ENCODE results near the gene AXIN1.

Gene AXIN1

DNA sequence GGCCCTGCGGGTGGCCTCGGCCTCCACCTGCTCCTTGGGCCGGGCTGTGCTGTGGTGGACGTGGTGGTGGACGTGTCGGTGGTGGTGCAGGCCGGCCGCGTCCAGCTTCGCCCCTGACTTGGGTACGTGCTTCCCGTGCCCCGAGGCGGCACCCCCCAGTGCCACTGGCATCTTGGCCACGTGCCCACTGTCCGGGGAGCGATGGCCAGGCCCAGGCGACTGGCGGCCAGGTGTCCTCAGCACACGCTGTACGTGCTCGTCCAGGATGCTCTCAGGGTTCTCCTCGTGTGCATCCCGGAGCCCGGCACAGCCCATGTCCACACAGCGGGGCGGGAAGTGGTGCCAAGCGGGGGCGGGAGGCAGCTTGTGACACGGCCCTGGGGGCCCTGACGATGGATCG lies 54.7 kb downstream of the AXIN1 start:
- DNase-seq: no peak

GRCh38 chr16:296806-297510 lies 55.6 kb downstream of the AXIN1 start:
- no peak for DNase-seq

DNA sequence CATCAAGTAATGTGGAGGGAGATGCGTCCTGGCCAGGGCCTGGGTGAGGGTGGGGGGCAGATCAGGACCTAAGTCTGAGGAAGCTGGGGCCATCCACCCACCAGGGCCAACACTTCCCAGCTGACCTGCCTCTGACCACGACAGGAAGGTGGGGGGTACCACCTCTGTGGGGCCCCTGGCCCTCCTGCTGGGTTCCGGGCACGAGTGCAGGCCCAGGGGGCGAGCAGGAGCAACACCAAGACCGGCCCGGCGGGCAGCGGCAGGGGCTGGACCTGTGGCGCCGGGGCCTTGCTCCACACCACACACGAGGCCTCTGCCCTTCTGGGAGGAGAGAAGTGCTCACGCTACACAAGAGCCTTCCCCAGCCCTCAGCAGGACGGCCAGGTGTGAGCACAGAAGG lies 56.2 kb downstream of the AXIN1 start:
- DNase-seq: no peak

DNA sequence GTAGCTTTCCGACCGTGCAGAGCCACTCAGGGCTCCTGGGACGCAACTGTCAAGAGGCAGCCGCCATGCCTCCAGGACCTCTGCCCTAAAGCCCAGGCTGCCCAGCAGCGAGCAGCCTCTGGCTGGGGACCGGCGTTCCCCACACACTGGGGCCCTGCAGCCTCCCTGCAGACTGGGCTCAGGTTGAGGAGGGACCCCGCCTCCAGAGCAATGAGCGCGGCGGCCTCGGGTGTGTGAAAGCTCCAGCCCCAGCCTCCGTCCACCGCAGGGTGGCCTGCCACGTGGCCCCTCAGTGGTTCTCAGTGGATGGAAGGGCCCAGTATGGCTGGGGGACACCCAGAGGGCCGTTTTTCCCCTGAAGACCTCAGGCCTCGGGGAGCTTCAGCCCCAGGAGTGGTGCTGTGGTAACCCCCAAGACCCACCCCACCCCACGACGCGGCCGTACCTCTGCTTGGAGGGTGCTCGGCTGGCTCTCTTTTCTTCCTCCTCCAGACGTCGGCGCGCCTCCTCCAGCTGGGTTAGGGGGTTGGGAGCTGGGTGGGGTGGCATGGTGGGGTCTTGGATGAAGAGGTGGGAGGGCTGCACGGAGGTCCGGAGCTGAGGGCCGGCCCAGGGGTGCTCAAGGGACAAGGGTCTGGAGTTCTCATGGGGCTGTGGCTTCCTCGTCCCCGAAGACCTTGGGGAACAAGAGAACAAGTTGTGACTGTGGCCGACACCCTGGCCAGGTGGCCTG lies 59.3 kb downstream of the AXIN1 start:
- no peak for DNase-seq

GRCh38 chr16:291539-291938 lies 61.0 kb downstream of the AXIN1 start:
- DNase-seq: no peak

DNA sequence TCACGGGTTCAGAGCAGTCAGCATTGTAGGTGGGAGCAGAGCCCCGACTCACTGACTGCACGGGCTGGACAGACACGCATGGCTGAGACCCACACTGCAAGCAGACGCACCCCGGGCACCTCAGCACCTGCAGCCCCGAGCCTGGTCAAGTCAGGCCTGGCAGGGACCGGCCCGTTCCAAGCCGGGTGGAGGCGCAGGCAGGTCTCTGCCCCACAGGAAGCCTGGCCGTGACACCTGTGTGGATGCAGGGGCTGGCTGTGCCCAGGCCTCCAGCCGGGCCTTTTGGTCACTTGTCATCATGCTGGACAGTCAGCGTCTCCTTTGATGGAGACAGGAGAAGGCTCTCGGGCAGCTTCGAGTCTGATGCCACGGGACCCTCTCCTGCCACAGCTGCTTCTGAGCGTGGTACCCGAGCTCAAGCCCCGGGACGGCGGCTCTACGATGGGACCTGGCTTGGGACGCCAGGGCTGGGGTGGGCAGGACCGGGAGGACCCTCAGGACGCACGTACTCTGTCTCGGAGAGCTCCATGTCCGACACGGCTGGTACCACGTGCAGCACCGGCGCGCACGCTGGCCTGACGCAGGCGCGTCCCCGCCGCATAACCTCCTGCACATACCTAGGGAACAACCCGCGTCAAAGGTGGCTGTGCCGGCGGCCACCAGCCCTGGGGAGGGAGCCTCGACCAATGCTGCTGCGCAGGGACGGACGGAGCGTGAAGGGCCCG lies 61.7 kb downstream of the AXIN1 start:
- no peak for DNase-seq

GRCh38 chr16:290015-290680 lies 62.4 kb downstream of the AXIN1 start:
- DNase-seq: no peak

- no peak for DNase-seq
Observed at GRCh38 chr16:289395-289997, 63.0 kb downstream of the AXIN1 start.

DNA sequence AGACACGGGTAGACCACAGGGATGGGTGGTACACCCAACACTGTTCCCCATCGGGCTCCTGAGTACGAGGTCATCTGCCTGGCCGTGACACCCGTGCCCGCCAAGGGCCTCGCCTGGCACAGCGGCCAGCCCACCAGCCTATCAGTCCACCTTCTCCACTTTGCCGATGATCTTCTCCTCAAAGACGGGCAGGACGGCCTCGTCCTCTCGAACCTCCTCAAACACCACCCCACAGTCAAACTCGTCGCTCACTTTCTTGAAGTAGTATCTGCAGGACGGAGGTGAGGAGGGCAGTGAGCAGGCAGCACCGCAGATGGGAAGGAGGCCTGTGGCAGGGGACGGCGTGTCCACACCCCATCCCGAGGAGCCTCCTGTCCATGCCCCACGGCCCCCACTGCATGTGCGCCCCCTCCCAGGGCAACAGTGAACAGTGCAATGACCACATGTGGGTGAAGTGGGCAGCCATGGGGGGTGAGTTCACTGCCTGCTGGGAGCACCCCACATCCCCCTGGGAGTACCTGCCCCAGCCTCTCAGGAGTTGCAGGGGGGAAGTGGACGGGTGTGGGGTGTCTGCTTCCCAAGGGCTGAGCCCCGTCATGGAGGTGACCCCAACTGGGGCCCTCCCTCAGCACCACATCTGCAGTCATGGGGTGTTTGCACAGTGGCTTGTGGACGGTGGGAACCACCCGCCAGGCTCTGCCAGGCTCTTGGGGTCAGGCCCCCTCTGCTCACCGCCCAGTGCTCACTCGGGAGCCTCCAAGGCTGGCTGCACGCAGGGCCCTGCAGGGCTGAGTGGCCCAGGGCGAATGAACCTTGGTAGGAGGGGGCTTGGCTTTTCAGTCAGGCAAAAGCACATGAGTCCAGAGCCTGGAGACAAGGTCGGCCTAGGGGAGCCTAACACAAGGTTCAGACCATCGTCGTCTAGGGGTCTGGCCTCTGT lies 64.3 kb downstream of the AXIN1 start:
- DNase-seq: no peak

- no peak for DNase-seq
Observed at GRCh38 chr16:287298-287811, 65.2 kb downstream of the AXIN1 start.

- no peak for DNase-seq
Observed at GRCh38 chr16:286491-287297, 65.8 kb downstream of the AXIN1 start.

GRCh38 chr16:285146-286055 lies 67.1 kb downstream of the AXIN1 start:
- no peak for DNase-seq

DNA sequence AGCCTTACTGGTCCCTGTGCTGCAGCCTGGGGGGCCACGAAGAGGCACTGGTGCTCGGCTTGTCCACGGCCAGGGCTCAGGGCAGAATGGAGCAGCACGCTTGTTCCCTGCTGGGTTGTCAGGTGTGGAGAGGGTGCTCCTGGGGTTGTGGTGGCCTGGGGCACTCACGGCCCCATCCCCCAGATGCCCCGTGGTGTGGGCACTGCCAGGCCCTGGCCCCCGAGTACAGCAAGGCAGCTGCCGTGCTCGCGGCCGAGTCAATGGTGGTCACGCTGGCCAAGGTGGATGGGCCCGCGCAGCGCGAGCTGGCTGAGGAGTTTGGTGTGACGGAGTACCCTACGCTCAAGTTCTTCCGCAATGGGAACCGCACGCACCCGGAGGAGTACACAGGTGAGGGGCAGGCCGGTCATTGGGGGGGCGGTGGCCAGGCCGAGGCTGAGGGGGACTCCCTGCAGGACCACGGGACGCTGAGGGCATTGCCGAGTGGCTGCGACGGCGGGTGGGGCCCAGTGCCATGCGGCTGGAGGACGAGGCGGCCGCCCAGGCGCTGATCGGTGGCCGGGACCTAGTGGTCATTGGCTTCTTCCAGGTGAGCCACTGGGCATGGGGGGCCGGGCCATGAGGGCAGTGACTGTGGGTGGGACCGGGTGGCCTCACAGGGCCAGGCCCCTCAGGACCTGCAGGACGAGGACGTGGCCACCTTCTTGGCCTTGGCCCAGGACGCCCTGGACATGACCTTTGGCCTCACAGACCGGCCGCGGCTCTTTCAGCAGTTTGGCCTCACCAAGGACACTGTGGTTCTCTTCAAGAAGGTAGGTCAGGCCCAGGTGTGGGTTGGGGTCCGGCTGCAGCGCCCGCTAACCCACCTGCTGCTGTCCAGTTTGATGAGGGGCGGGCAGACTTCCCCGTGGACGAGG lies 68.1 kb downstream of the AXIN1 start:
- DNase-seq: no peak

GRCh38 chr16:283033-283805 lies 69.3 kb downstream of the AXIN1 start, which contains the start of gene PDIA2:
Gene PDIA2, plus strand, starts transcription at chr16:283164. Its CDS starts 6 bp downstream, at chr16:283170.
- no peak for DNase-seq

DNA sequence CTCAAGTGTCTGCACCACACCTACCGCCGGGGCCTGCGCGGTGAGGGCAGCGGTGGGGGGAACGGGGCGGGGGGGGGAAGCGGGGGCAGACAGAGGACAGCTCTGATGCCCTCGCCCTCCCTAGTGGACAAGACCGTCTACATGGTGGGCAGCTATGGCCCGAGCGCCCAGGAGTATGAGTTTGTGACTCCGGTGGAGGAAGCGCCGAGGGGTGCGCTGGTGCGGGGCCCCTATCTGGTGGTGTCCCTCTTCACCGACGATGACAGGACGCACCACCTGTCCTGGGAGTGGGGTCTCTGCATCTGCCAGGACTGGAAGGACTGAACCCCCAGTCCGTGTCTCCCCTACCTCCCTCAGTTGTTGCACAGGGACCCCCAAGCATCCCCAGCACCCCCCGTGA lies 70.0 kb downstream of the AXIN1 start:
- no peak for DNase-seq

GRCh38 chr16:281660-282255 lies 70.8 kb downstream of the AXIN1 start:
- DNase-seq: no peak

All from stimulated activated naive CD4-positive, alpha-beta T cell treated with Interleukin-2 at 50 U/mL for 16 hours (primary cell).